ENCODE results near the gene TBC1D8. TPM values are rescaled to one million over a fixed set of nuclear protein-coding genes. Genes with fewer than 3 reads are reported as not detected.

Gene TBC1D8
- total and polyA plus RNA-seq, 2 of the 13 experiments (the other 11 are each of a cell fraction or from before 2014, with no cell fraction given) = 45.1 to 95.4 TPM

- TF ChIP-seq TCF12 (IDR thresholded peaks at IDR 0.05) (no peak), TCF12 (CRISPR knock-in tag; IDR thresholded peaks at IDR 0.05) (0 out of 2 replicates have a peak, but pooled peaks have one; percentile 55), ELK4 (CRISPR knock-in tag; IDR thresholded peaks at IDR 0.05; ENCODE audit: borderline replicate concordance) (no peak), ZNF234 (CRISPR knock-in tag; conservative IDR thresholded peaks at IDR 0.05) (no peak), ZC3H13 (CRISPR knock-in tag; IDR thresholded peaks at IDR 0.05) (0 out of 2 replicates have a peak, but pooled peaks have one; percentile 3), ZNF503 (CRISPR knock-in tag; IDR thresholded peaks at IDR 0.05) (peak; percentile 82; the same call in 1 of the 2 replicates), ZBTB14 (CRISPR knock-in tag; IDR thresholded peaks at IDR 0.05) (no peak), ZNF142 (CRISPR knock-in tag; IDR thresholded peaks at IDR 0.05) (peak; percentile 85), PREB (CRISPR knock-in tag; IDR thresholded peaks at IDR 0.05) (no peak), MNT (IDR thresholded peaks at IDR 0.05) (peak; percentile 90), FOXM1 (CRISPR knock-in tag; IDR thresholded peaks at IDR 0.05) (no peak), TFDP1 (CRISPR knock-in tag; IDR thresholded peaks at IDR 0.05; ENCODE audit: borderline replicate concordance) (peak; percentile 70; the same call in 1 of the 2 replicates), ZNF446 (CRISPR knock-in tag; IDR thresholded peaks at IDR 0.05) (no peak)
Measured at GRCh38 chr2:101120124-101120996, 30.8 kb downstream of the TBC1D8 start (continued).

Data from HepG2 (cell line).